Astrocyte (in vitro differentiated cells and primary cell): ENCODE measurements around the gene CDK14. TPM values are rescaled to one million over a fixed set of nuclear protein-coding genes. Genes with fewer than 3 reads are reported as not detected.

Experiments
- DNase-seq: peaks from one replicate; pipeline ENCODE4 v3.0.0-alpha.2; 2010; ENCODE audit warnings: low read depth
- FAIRE-seq: peaks from 2 replicates; lab custom pipeline; 2011; peaks lifted over from hg19 to GRCh38; lab: Jason Lieb, UNC
- H2AFZ ChIP-seq: 2 replicates; pipeline ENCODE4 v1.6.0; 2012; ENCODE audit warnings: low read depth, low read length, inconsistent platforms
- H3K27ac ChIP-seq: 2 replicates; pipeline ENCODE4 v1.5.1; 2011; ENCODE audit warnings: low read depth, low read length, inconsistent platforms
- H3K27me3 ChIP-seq: 2 replicates; pipeline ENCODE4 v1.6.0; 2011; ENCODE audit warnings: low read length, inconsistent platforms; ENCODE audit not compliant: insufficient read depth
- H3K36me3 ChIP-seq: 2 replicates; pipeline ENCODE4 v1.5.1; 2011; ENCODE audit warnings: low read length, inconsistent platforms; ENCODE audit not compliant: insufficient read depth
- H3K4me1 ChIP-seq: 2 replicates; pipeline ENCODE4 v1.5.1; 2011; ENCODE audit warnings: low read length, inconsistent platforms; ENCODE audit not compliant: insufficient read depth
- H3K4me2 ChIP-seq: 2 replicates; pipeline ENCODE4 v1.6.0; 2012; ENCODE audit warnings: low read length, inconsistent platforms
- H3K4me3 ChIP-seq: 2 replicates; pipeline ENCODE4 v1.5.1; 2011; ENCODE audit warnings: low read depth, mild to moderate bottlenecking, low read length, inconsistent platforms; ENCODE audit not compliant: insufficient read depth
- H3K79me2 ChIP-seq: 2 replicates; pipeline ENCODE4 v1.6.0; 2012; ENCODE audit warnings: mild to moderate bottlenecking, low read length, inconsistent platforms; ENCODE audit not compliant: insufficient read depth
- H3K9ac ChIP-seq: 2 replicates; pipeline ENCODE4 v1.6.0; 2012; ENCODE audit warnings: mild to moderate bottlenecking, low read length, inconsistent platforms
- H3K9me3 ChIP-seq: 2 replicates; pipeline ENCODE4 v1.5.1; 2012; ENCODE audit warnings: low read depth, mild to moderate bottlenecking, low read length, inconsistent platforms; ENCODE audit not compliant: insufficient read depth
- H4K20me1 ChIP-seq: 2 replicates; pipeline ENCODE4 v1.6.0; 2012; ENCODE audit warnings: low read length, inconsistent platforms; ENCODE audit not compliant: insufficient read depth
- H3K27ac Mint-ChIP-seq: one replicate; pipeline ENCODE4 v1.8.0; 2021; ENCODE audit warnings: mild to moderate bottlenecking, mixed read lengths; ENCODE audit not compliant: unreplicated experiment
- H3K27me3 Mint-ChIP-seq: one replicate; pipeline ENCODE4 v1.8.0; 2021; ENCODE audit warnings: low read depth, mixed read lengths; ENCODE audit not compliant: unreplicated experiment
- H3K36me3 Mint-ChIP-seq: one replicate; pipeline ENCODE4 v1.8.0; 2021; ENCODE audit warnings: low read depth, mixed read lengths; ENCODE audit not compliant: unreplicated experiment
- H3K4me1 Mint-ChIP-seq: one replicate; pipeline ENCODE4 v1.8.0; 2021; ENCODE audit warnings: low read depth, mixed read lengths; ENCODE audit not compliant: unreplicated experiment
- H3K4me3 Mint-ChIP-seq: one replicate; pipeline ENCODE4 v1.8.0; 2021; ENCODE audit warnings: mild to moderate bottlenecking, moderate library complexity, mixed read lengths; ENCODE audit not compliant: unreplicated experiment
- H3K9me3 Mint-ChIP-seq: one replicate; pipeline ENCODE4 v1.8.0; 2021; ENCODE audit warnings: mild to moderate bottlenecking, mixed read lengths; ENCODE audit not compliant: unreplicated experiment
- CTCF ChIP-seq: IDR thresholded peaks from 2 replicates; pipeline ENCODE4 v1.5.1; 2011; ENCODE audit warnings: low read depth, mild to moderate bottlenecking, inconsistent platforms, low read length, moderate library complexity; ENCODE audit not compliant: insufficient read depth
- EZH2 ChIP-seq: IDR thresholded peaks from 2 replicates; pipeline ENCODE4 v1.6.1; 2012; ENCODE audit warnings: mild to moderate bottlenecking, low read length, inconsistent platforms; ENCODE audit not compliant: insufficient read depth
- total RNA-seq: library from RNA; stranded (reverse); gene quantifications from 2 replicates; pipeline ENCODE4 v1.2.1, GENCODE V29; 2021

Gene CDK14
- total RNA-seq, 1 donor from 2014 or later: 30.2 TPM

GRCh38 chr7:90886416-90886815, 290.3 kb downstream of the CDK14 start:
- DNase-seq (peak; percentile 21), FAIRE-seq (no peak)
- Histone ChIP-seq H3K27ac (no peak overlapping the region), H3K27me3 (no peaks in the 10 kb centered on the region), H3K79me2 (no peaks in the 10 kb centered on the region), H3K9ac (no peak overlapping the region), H3K4me3 (no peak overlapping the region), H3K36me3 (no peaks in the 10 kb centered on the region), H3K4me1 (no peaks in the 10 kb centered on the region), H3K9me3 (no peaks in the 10 kb centered on the region), H4K20me1 (no peaks in the 10 kb centered on the region), H3K4me2 (no peak overlapping the region), H2AFZ (no peak overlapping the region)
- peaks cover 4% of the 10 kb centered on the region for H3K4me1 Mint-ChIP-seq
- H3K36me3 Mint-ChIP-seq: peaks cover 3% of the 10 kb centered on the region
- H3K4me3 Mint-ChIP-seq: no peak overlapping the region
- H3K27ac Mint-ChIP-seq: no peak overlapping the region
- TF ChIP-seq CTCF (no peak), EZH2 (no peak)
- no peaks in the 10 kb centered on the region for H3K9me3 Mint-ChIP-seq
- no peaks in the 10 kb centered on the region for H3K27me3 Mint-ChIP-seq

GRCh38 chr7:90889210-90889609, 293.1 kb downstream of the CDK14 start:
- Mint-ChIP-seq H3K9me3 (no peaks in the 10 kb centered on the region), H3K4me3 (no peak overlapping the region), H3K36me3 (no peaks in the 10 kb centered on the region), H3K27ac (no peak overlapping the region), H3K4me1 (peaks cover 4% of the 10 kb centered on the region), H3K27me3 (no peaks in the 10 kb centered on the region)
- DNase-seq (no peak), FAIRE-seq (no peak)
- Histone ChIP-seq H3K9me3 (no peaks in the 10 kb centered on the region), H3K36me3 (no peaks in the 10 kb centered on the region), H3K4me3 (no peak overlapping the region), H3K27ac (no peak overlapping the region), H3K4me2 (no peak overlapping the region), H3K4me1 (no peaks in the 10 kb centered on the region), H2AFZ (no peak overlapping the region), H3K79me2 (no peaks in the 10 kb centered on the region), H3K27me3 (no peaks in the 10 kb centered on the region), H3K9ac (no peak overlapping the region), H4K20me1 (no peaks in the 10 kb centered on the region)
- TF ChIP-seq CTCF (no peak), EZH2 (no peak)

GRCh38 chr7:90889644-90890043, 293.5 kb downstream of the CDK14 start:
- no peak for DNase-seq
- H2AFZ ChIP-seq: no peak overlapping the region
- no peaks in the 10 kb centered on the region for H3K27me3 ChIP-seq
- H3K27ac ChIP-seq: no peak overlapping the region
- H3K79me2 ChIP-seq: no peaks in the 10 kb centered on the region
- peaks cover 4% of the 10 kb centered on the region for H3K4me1 Mint-ChIP-seq
- no peaks in the 10 kb centered on the region for H3K36me3 ChIP-seq
- H3K4me2 ChIP-seq: no peak overlapping the region
- no peak overlapping the region for H3K9ac ChIP-seq
- H3K4me1 ChIP-seq: no peaks in the 10 kb centered on the region
- H3K4me3 ChIP-seq: no peak overlapping the region
- H3K9me3 ChIP-seq: no peaks in the 10 kb centered on the region
- no peaks in the 10 kb centered on the region for H3K9me3 Mint-ChIP-seq
- no peak overlapping the region for H3K27ac Mint-ChIP-seq
- H3K27me3 Mint-ChIP-seq: no peaks in the 10 kb centered on the region
- FAIRE-seq: no peak
- no peaks in the 10 kb centered on the region for H3K36me3 Mint-ChIP-seq
- H4K20me1 ChIP-seq: no peaks in the 10 kb centered on the region
- TF ChIP-seq EZH2 (no peak), CTCF (no peak)
- H3K4me3 Mint-ChIP-seq: no peak overlapping the region
